Erythroblast (primary cell): ENCODE data around the gene TMBIM4.

Source experiments
- DNase-seq, 2 experiments: peaks; one replicate each; lab custom pipeline; 2025; lab: John Stamatoyannopoulos, UW
- GATA1 ChIP-seq: IDR thresholded peaks from 2 replicates; pipeline ENCODE4 v1.6.1; 2011; ENCODE audit warnings: low read depth, mild to moderate bottlenecking, control low read depth, low read length, moderate library complexity
- POLR2A ChIP-seq: IDR thresholded peaks from 2 replicates; pipeline ENCODE4 v1.6.1; 2011; ENCODE audit warnings: mild to moderate bottlenecking, low read length

Gene TMBIM4

DNA sequence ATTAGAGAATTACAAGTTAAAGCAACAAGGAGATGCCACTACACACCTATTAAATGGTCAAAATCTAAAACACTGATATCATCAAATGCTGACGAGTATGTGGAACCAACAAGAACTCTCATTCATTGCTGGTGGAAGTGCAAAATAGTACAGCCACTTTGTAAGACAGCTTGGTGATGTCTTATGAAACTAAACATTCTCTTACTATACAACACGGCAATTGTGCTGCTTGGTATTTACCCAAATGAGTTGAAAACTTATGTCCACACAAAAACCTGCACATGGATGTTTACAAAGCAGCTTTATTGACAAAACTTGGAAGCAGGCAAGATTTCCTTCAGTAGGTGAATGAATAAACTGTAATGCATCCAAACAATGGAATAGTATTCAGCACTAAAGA lies 3.2 kb downstream of the TMBIM4 start:
- no peak for TF ChIP-seq POLR2A
- no peak for TF ChIP-seq GATA1
- DNase-seq, result no peak

GRCh38 chr12:66165141-66165540 lies 4.7 kb downstream of the TMBIM4 start:
- TF ChIP-seq POLR2A (no peak), GATA1 (no peak)
- DNase-seq, result no peak

DNA sequence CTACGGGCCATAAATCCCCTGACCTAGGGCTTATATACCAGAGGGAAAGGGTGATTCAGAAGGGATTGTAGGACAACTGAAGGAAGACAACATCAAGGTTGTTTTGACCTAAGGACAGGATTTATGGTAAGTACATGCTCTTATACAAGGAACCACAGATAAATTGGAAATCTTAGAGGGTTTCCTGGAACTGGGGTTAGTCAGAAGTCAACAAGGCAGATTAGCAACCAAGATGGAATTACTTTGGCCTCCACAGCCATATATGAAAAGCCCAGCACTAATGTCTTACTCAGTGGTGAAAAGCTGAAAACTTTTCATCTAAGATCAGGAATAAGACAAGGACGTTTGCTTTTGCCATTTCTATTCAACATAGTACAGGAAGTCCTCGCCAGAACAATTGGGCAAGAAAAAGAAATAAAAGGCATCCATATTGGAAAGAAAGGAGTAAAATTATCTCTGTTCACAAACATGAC lies 5.4 kb downstream of the TMBIM4 start:
- TF ChIP-seq POLR2A (no peak), GATA1 (no peak)
- peak in 1 of 2 experiments; percentile 4 for DNase-seq

GRCh38 chr12:66163289-66163688 lies 6.5 kb downstream of the TMBIM4 start:
- TF ChIP-seq POLR2A (no peak), GATA1 (no peak)

GRCh38 chr12:66162701-66163100 lies 7.1 kb downstream of the TMBIM4 start:
- TF ChIP-seq POLR2A (no peak), GATA1 (no peak)
- no peak for DNase-seq

More at GRCh38 chr12:66163289-66163688, 6.5 kb downstream of the TMBIM4 start:
- DNase-seq, result no peak

- TF ChIP-seq POLR2A (no peak), GATA1 (no peak)
- no peak for DNase-seq
Measured at GRCh38 chr12:66160704-66161103, 9.1 kb downstream of the TMBIM4 start.

- TF ChIP-seq POLR2A (no peak), GATA1 (no peak)
- DNase-seq, result no peak
Measured at GRCh38 chr12:66159123-66159522, 10.7 kb downstream of the TMBIM4 start.

- TF ChIP-seq POLR2A (no peak), GATA1 (no peak)
- DNase-seq, result peak in 1 of 2 experiments; percentile 7
Measured at GRCh38 chr12:66156654-66157053, 13.1 kb downstream of the TMBIM4 start.

DNA sequence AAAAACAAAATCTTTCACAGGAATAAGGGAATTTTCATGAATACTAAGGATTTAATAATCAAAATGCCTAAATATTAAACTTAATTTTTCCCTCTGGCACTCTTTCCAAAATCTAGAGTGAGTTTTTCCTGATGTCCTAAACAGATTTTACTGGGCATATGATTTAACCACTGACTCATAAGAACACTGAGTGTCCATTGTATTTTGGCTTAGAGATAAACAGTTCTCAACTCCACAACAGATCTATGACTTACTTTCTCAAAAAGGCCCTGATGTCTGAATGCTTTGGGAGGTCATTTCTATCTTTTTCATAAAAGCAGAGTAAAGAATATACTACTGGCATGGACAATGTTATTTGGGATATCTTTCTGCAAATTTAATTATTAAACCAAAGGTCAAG lies 15.0 kb downstream of the TMBIM4 start:
- no peak for DNase-seq
- TF ChIP-seq POLR2A, result no peak
- no peak for TF ChIP-seq GATA1

DNA sequence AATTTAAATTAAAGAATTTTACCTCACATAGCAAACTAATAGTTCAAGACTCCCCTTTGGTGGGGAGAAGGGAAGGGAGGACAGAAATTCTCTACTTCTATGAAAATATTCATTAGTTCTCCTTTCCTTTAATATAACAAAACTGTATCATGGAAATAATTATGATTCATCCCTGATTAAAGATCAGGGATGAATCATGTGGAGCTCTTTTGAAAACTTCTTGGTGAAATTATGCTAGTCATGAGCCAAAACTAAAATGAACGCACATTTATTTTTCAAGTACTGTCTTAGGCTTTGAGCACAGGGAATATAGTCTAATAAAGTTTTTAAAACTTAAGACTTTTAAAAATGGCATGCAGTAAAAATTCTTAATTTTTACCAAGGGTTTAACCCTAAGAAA lies 17.1 kb downstream of the TMBIM4 start:
- no peak for TF ChIP-seq GATA1
- TF ChIP-seq POLR2A, result no peak
- DNase-seq, result no peak

GRCh38 chr12:66149702-66150398 lies 19.9 kb downstream of the TMBIM4 start:
- TF ChIP-seq GATA1 (no peak), POLR2A (no peak)
- peak; percentile 44 to 57 for DNase-seq

GRCh38 chr12:66144791-66145754 lies 24.7 kb downstream of the TMBIM4 start:
- TF ChIP-seq POLR2A (no peak), GATA1 (no peak)
- DNase-seq, result peak; percentile 17 to 41

DNA sequence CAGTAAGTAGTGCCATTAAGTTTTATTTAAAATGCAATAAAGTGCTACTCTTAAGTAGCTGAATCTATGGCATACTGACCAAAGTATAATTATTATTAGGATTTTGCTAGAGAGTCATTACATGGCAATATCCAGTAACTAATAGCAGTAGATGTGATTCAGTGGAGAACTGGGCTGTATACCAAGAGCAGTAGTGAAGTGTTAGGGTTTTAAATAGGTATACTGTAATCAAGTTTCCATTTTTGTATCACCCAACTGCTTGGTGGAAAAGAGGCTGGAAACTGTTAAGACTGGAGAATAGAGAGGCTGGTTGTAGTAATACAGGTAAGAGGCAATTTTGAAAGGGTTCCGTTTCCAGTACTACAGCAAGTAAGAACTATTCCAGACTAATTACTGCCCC lies 25.9 kb downstream of the TMBIM4 start:
- TF ChIP-seq GATA1 (no peak), POLR2A (no peak)
- no peak for DNase-seq

DNA sequence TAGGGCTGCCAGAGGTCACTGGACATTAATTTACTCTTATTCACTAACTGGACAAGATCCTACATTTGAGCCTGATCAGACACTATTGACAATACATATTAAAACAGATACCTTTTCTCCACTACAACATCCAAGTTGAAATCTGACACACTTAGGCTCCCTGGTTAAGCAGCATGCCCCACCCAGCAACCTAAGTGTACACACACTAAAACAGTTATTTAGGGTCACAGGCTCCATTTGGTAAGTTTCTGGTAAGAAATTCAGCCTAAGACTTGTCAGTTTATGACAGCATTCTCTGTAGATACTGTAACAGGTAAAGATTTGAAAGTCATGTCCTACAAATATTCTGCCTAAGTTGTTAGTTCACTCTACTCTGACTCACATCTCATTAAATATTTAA lies 27.0 kb downstream of the TMBIM4 start:
- DNase-seq, result no peak
- no peak for TF ChIP-seq POLR2A
- no peak for TF ChIP-seq GATA1

- DNase-seq, result no peak
Measured at GRCh38 chr12:66141299-66141698, 28.5 kb downstream of the TMBIM4 start.

More at GRCh38 chr12:66141299-66141698, 28.5 kb downstream of the TMBIM4 start:
- TF ChIP-seq GATA1, result no peak
- TF ChIP-seq POLR2A, result no peak
